Measurements from ENCODE around the gene ZNF362. TPM values are rescaled to one million over a fixed set of nuclear protein-coding genes. Genes with fewer than 3 reads are reported as not detected.

Gene ZNF362
- total RNA-seq, 1 experiment from 2014 or later: 26.9 TPM

DNA sequence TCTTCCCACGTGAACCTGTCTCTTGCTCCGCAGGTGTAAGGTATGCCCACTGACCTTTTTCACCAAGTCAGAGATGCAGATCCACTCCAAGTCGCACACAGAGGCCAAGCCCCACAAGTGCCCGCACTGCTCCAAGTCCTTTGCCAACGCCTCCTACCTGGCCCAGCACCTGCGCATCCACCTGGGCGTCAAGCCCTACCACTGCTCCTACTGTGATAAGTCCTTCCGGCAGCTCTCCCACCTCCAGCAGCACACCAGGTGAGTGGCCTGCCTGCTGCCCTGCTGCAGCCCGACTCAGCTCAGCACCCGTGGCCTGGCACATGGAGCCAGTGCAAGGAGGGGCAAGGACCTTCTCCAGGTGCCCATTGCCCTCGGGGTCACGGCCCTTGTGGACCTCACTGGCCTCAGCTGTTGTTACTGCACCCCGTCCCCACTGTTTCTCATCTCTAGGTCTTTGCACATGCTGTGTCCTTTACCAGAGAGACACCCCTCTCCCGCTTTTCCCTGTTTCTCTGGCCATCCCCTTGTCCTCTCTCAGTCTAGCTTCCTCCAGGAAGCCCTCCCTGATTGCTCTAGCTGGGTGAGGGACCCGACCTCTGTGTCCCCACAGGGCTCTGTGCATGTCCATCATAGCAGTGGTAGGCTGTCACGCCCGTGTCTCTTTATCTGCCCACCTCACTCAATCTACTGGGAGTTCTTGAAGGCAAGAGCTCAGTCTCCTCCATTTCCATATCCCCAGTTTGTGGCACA is 25.4 kb downstream of the ZNF362 start:
- Histone ChIP-seq H3K27me3 (replicated peaks; ENCODE audit: control insufficient read depth, insufficient read depth, low read length) (no peaks in the 10 kb centered on the region), H3K4me3 (ENCODE audit: low read depth, low read length) (no peak overlapping the region), H3K9me3 (no peaks in the 10 kb centered on the region), H3K36me3 (ENCODE audit: control insufficient read depth, insufficient read depth, low read length) (0 out of 2 replicates have a peak, but pooled peaks cover 1% of the 10 kb centered on the region), H3K4me1 (no peaks in the 10 kb centered on the region)
- H3K27me3 Mint-ChIP-seq (ENCODE audit: insufficient read depth, unreplicated experiment): no peaks in the 10 kb centered on the region
- no peak for DNase-seq
- intact Hi-C loops (cut with micrococcal nuclease; ENCODE audit: unreplicated experiment): no loop called here
- H3K27ac Mint-ChIP-seq (ENCODE audit: unreplicated experiment): no peak overlapping the region
- CTCF ChIA-PET: interaction anchor here (0.7 kb wide), 1 partner anchor 35 kb away, joined by 3 read pairs; no protein-coding TSS in a partner anchor
- BruUV-seq (replicated peaks): no TSS peak
- no peaks in the 10 kb centered on the region for H3K9me3 Mint-ChIP-seq (ENCODE audit: unreplicated experiment)
- no peaks in the 10 kb centered on the region for H3K4me1 Mint-ChIP-seq (ENCODE audit: low read depth, unreplicated experiment)
- H3K4me3 Mint-ChIP-seq (ENCODE audit: unreplicated experiment): no peak overlapping the region
- POLR2A ChIA-PET: no interaction called here
- TF ChIP-seq, protein P1, sequence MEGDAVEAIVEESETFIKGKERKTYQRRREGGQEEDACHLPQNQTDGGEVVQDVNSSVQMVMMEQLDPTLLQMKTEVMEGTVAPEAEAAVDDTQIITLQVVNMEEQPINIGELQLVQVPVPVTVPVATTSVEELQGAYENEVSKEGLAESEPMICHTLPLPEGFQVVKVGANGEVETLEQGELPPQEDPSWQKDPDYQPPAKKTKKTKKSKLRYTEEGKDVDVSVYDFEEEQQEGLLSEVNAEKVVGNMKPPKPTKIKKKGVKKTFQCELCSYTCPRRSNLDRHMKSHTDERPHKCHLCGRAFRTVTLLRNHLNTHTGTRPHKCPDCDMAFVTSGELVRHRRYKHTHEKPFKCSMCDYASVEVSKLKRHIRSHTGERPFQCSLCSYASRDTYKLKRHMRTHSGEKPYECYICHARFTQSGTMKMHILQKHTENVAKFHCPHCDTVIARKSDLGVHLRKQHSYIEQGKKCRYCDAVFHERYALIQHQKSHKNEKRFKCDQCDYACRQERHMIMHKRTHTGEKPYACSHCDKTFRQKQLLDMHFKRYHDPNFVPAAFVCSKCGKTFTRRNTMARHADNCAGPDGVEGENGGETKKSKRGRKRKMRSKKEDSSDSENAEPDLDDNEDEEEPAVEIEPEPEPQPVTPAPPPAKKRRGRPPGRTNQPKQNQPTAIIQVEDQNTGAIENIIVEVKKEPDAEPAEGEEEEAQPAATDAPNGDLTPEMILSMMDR (IDR thresholded peaks at IDR 0.05; ENCODE audit: insufficient read depth in 1 of 2, low read depth in 1 of 2, low read length in 1 of 2, severe bottlenecking in 1 of 2, unreplicated experiment in 1 of 2): no peak
- peaks cover 29% of the 10 kb centered on the region for H3K36me3 Mint-ChIP-seq (ENCODE audit: insufficient read depth, unreplicated experiment)

DNA sequence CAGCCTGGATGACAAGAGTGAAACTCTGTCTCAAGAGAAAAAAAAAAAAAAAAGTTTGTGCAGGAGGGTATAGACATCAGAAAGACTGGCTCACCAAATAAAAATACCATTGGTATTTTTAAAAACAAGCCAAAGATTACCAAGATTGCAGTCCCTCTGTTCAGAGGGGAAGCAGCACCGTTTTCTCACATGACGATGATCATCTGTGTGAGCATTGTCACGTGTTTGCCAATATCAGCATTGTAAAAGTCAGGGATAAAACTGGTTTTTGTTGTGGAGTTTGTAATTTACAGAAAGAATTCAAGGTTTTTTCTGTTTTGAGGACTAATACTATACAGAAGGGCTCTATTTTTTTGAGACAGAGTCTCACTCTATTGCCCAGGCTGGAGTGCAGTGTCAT is 26.5 kb downstream of the ZNF362 start:
- no peaks in the 10 kb centered on the region for H3K4me1 ChIP-seq
- intact Hi-C loops (cut with micrococcal nuclease; ENCODE audit: unreplicated experiment): no loop called here
- H3K4me3 ChIP-seq (ENCODE audit: low read depth, low read length): no peak overlapping the region
- Mint-ChIP-seq H3K4me1 (ENCODE audit: low read depth, unreplicated experiment) (no peaks in the 10 kb centered on the region), H3K4me3 (ENCODE audit: unreplicated experiment) (no peak overlapping the region), H3K36me3 (ENCODE audit: insufficient read depth, unreplicated experiment) (peaks cover 32% of the 10 kb centered on the region), H3K27me3 (ENCODE audit: insufficient read depth, unreplicated experiment) (no peaks in the 10 kb centered on the region), H3K27ac (ENCODE audit: unreplicated experiment) (no peak overlapping the region), H3K9me3 (ENCODE audit: unreplicated experiment) (no peaks in the 10 kb centered on the region)
- no TSS peak for BruUV-seq (replicated peaks)
- TF ChIP-seq, protein P1 (IDR thresholded peaks at IDR 0.05; ENCODE audit: insufficient read depth in 1 of 2, low read depth in 1 of 2, low read length in 1 of 2, severe bottlenecking in 1 of 2, unreplicated experiment in 1 of 2): no peak
- no peaks in the 10 kb centered on the region for H3K27me3 ChIP-seq (replicated peaks; ENCODE audit: control insufficient read depth, insufficient read depth, low read length)
- DNase-seq: no peak
- POLR2A ChIA-PET: no interaction called here
- CTCF ChIA-PET: interaction anchor here (0.7 kb wide), 1 partner anchor 34 kb away, joined by 3 read pairs; no protein-coding TSS in a partner anchor
- no peaks in the 10 kb centered on the region for H3K36me3 ChIP-seq (ENCODE audit: control insufficient read depth, insufficient read depth, low read length)
- H3K9me3 ChIP-seq: no peaks in the 10 kb centered on the region

DNA sequence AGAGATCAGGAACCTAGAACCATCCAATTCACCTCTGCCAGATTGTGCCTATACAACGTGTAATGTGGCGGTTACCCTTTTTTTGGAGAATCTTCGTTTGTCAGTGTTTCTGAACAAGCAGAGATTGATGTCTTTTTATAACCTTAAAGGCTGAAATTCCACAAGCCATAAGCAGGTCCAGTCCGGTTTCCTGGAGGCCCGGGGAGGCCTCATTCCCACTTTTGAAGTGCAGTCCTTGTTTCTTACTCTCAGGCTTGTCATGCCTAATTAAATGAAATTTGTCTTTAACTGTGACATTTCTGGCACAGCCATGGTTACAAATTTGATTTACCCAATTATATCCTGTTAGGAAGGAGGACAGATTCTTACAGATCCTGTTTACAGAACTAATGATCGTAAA is 27.8 kb downstream of the ZNF362 start:
- no TSS peak for BruUV-seq (replicated peaks)
- H3K4me3 Mint-ChIP-seq (ENCODE audit: unreplicated experiment): no peak overlapping the region
- no peaks in the 10 kb centered on the region for H3K27me3 ChIP-seq (replicated peaks; ENCODE audit: control insufficient read depth, insufficient read depth, low read length)
- no peak overlapping the region for H3K4me3 ChIP-seq (ENCODE audit: low read depth, low read length)
- H3K4me1 ChIP-seq: no peaks in the 10 kb centered on the region
- no peaks in the 10 kb centered on the region for H3K27me3 Mint-ChIP-seq (ENCODE audit: insufficient read depth, unreplicated experiment)
- ChIA-PET POLR2A (no interaction called here), CTCF (no interaction called here)
- no peaks in the 10 kb centered on the region for H3K9me3 Mint-ChIP-seq (ENCODE audit: unreplicated experiment)
- DNase-seq: no peak
- peaks cover 36% of the 10 kb centered on the region for H3K36me3 Mint-ChIP-seq (ENCODE audit: insufficient read depth, unreplicated experiment)
- TF ChIP-seq, protein P1 (IDR thresholded peaks at IDR 0.05; ENCODE audit: insufficient read depth in 1 of 2, low read depth in 1 of 2, low read length in 1 of 2, severe bottlenecking in 1 of 2, unreplicated experiment in 1 of 2): no peak
- H3K27ac Mint-ChIP-seq (ENCODE audit: unreplicated experiment): no peak overlapping the region
- H3K36me3 ChIP-seq (ENCODE audit: control insufficient read depth, insufficient read depth, low read length): no peaks in the 10 kb centered on the region
- H3K9me3 ChIP-seq: no peaks in the 10 kb centered on the region
- H3K4me1 Mint-ChIP-seq (ENCODE audit: low read depth, unreplicated experiment): no peaks in the 10 kb centered on the region
- intact Hi-C loops (cut with micrococcal nuclease; ENCODE audit: unreplicated experiment): no loop called here

Data from Caco-2 (cell line).